BLaER1 treated with 17β-estradiol and CSF1 and Interleukin-3, amounts not matched to agents 10 nM and 100 nM (cell line): ENCODE measurements around the gene CDH23.

ENCODE experiments used
- H3K27ac ChIP-seq, 11 experiments: shearing (Covaris generic); formaldehyde crosslinking; 2 replicates each; pipeline ENCODE4 v1.8.1; 2022
- H3K27me3 ChIP-seq, 11 experiments: shearing (Covaris generic); formaldehyde crosslinking; 2 replicates each; pipeline ENCODE4 v1.8.1; 2022
- H3K36me3 ChIP-seq, 11 experiments: shearing (Covaris generic); formaldehyde crosslinking; 2 replicates each; pipeline ENCODE4 v1.8.1; 2022
- H3K4me1 ChIP-seq, 10 experiments: shearing (Covaris generic); formaldehyde crosslinking; 2 replicates each; pipeline ENCODE4 v1.8.1; 2022
- H3K4me2 ChIP-seq, 11 experiments: shearing (Covaris generic); formaldehyde crosslinking; 2 replicates each; pipeline ENCODE4 v1.8.1; 2022
- H3K4me3 ChIP-seq, 10 experiments: shearing (Covaris generic); formaldehyde crosslinking; 2 replicates each; pipeline ENCODE4 v1.8.1; 2022
- H3K9ac ChIP-seq, 11 experiments: shearing (Covaris generic); formaldehyde crosslinking; 2 replicates each; pipeline ENCODE4 v1.8.1; 2022
- H3K9me3 ChIP-seq, 11 experiments: shearing (Covaris generic); formaldehyde crosslinking; replicated peaks in 1 of 11; 2 replicates each; pipeline ENCODE4 v1.8.1; 2022
- H4K20me1 ChIP-seq, 11 experiments: shearing (Covaris generic); formaldehyde crosslinking; 2 replicates each; pipeline ENCODE4 v1.8.1; 2022
- Cebpa-rat ChIP-seq, 11 experiments: shearing (Covaris generic); IDR thresholded peaks; 2 replicates each; pipeline ENCODE4 v1.8.1; 2022

The CDH23 gene

GRCh38 chr10:71735709-71736569, 339.2 kb downstream of the CDH23 start:
- Histone ChIP-seq H3K27me3 (no peaks in the 10 kb centered on the region), H3K9me3 (no peaks in the 10 kb centered on the region), H3K36me3 (no peaks in the 10 kb centered on the region), H3K27ac (peak overlapping the region; percentile 39 to 83 (median 76); a peak in 21 of 22 replicates), H3K4me1 (peaks cover 33 to 89% (median 69%) of the 10 kb centered on the region in 10 experiments), H3K9ac (peak overlapping the region; percentile 10 to 66 (median 57); a peak in 20 of 22 replicates), H4K20me1 (no peaks in the 10 kb centered on the region), H3K4me2 (peak overlapping the region; percentile 83 to 97 (median 94)), H3K4me3 (peak overlapping the region in 6 of 10 experiments; percentile 2 to 32 (median 16); a peak in 5 of 20 replicates)
- no peak for TF ChIP-seq Cebpa-rat (IDR thresholded peaks at IDR 0.05)

- Histone ChIP-seq H3K36me3 (no peaks in the 10 kb centered on the region), H3K4me1 (peaks cover 39 to 89% (median 69%) of the 10 kb centered on the region in 10 experiments), H3K27ac (peak overlapping the region in 10 of 11 experiments; percentile 66 to 83 (median 76); a peak in 18 of 22 replicates), H3K9ac (peak overlapping the region in 10 of 11 experiments; percentile 50 to 66 (median 59); a peak in 15 of 22 replicates), H3K4me2 (peak overlapping the region; percentile 83 to 97 (median 94)), H4K20me1 (no peaks in the 10 kb centered on the region), H3K9me3 (no peaks in the 10 kb centered on the region), H3K4me3 (peak overlapping the region in 2 of 10 experiments; percentile 2 to 26; a peak in 1 of 20 replicates), H3K27me3 (no peaks in the 10 kb centered on the region)
- no peak for TF ChIP-seq Cebpa-rat (IDR thresholded peaks at IDR 0.05)
Measured at GRCh38 chr10:71736570-71736952, 339.8 kb downstream of the CDH23 start.

DNA sequence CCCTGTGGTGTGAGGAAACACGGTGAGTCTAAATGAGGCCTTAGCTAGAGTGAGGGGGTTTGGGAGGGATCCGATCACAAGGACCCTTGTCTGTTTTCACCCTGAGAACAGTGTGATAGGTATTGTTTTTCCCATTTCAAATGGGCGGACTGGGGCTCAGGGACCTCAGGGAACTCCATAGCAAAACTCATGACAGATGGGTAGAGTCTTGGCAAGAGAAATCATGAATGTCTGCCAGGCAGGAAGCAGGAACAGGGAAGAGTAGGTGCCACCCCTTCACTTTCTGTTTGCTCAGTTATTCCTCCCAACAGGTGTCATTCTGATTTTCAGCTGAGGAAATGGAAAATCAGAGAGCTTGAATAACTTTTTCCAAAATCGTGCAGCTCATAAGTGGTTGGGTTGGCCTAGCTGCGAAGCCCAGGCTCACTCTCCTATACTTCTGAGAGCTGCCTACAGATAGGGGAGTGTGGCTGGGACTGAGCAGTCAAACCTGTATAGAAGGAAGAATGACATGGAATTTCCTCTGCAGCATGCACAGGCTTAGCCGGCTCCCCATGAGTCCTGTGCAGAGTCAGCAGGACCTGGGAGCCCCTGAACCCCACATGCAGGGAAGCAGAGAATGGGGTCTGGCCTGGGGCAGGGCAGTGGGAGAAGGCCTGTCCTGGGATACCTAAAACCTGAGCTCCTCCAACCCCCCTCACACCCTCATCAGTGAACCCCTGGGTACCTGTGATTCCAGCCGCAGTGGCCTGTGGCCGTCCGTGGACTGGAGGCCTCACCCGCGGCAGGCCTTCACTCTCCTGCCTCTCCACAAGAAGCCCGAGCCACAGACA, 340.5 kb downstream of the CDH23 start:
- Histone ChIP-seq H3K36me3 (no peaks in the 10 kb centered on the region), H3K4me1 (peaks cover 41 to 89% (median 70%) of the 10 kb centered on the region in 10 experiments), H3K4me3 (no peak overlapping the region), H3K27ac (peak overlapping the region in 9 of 11 experiments; percentile 37 to 83 (median 76); a peak in 13 of 22 replicates), H3K9me3 (peaks cover 0 to 5% (median under 1%) of the 10 kb centered on the region in 11 experiments; a peak in 9 of 22 replicates), H3K27me3 (no peaks in the 10 kb centered on the region), H4K20me1 (no peaks in the 10 kb centered on the region), H3K4me2 (peak overlapping the region; percentile 83 to 97 (median 94); a peak in 21 of 22 replicates), H3K9ac (peak overlapping the region in 3 of 11 experiments; percentile 26 to 61 (median 57); a peak in 3 of 22 replicates)
- TF ChIP-seq Cebpa-rat (IDR thresholded peaks at IDR 0.05) = no peak

GRCh38 chr10:71737834-71738197, 341.1 kb downstream of the CDH23 start:
- Histone ChIP-seq H3K27ac (peak overlapping the region in 7 of 11 experiments; percentile 10 to 49 (median 37); a peak in 11 of 22 replicates), H3K9ac (peak overlapping the region in 2 of 11 experiments; percentile 3 to 26; a peak in 2 of 22 replicates), H3K9me3 (peaks cover 0 to 11% (median 6%) of the 10 kb centered on the region in 11 experiments; a peak in 15 of 22 replicates), H4K20me1 (no peaks in the 10 kb centered on the region), H3K4me3 (no peak overlapping the region), H3K4me2 (peak overlapping the region; percentile 29 to 97 (median 94); a peak in 18 of 22 replicates), H3K36me3 (no peaks in the 10 kb centered on the region), H3K4me1 (peaks cover 41 to 91% (median 74%) of the 10 kb centered on the region in 10 experiments), H3K27me3 (no peaks in the 10 kb centered on the region)
- no peak for TF ChIP-seq Cebpa-rat (IDR thresholded peaks at IDR 0.05)

DNA sequence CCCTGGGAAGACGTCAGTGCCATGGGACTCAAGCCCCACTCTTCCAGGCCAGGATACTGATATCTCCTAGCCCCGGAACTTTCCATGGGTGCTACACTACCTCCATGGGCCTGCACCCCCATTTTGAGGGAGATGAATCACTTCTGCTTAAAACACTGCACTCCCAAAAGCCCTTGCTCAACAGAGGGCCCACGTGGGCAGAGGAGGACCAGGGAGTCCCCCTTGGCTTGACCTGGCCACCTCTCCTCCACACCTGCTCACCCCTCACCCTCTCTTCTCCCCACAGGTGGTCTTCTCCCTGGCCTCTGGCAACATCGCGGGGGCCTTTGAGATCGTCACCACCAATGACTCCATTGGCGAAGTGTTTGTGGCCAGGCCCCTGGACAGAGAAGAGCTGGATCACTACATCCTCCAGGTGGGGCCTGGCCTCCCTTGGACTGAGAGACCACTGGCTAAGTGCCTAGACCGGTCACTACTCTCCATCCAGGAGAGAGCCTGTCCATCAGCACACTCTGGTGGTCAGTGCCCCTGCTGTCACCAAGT, 342.7 kb downstream of the CDH23 start:
- Histone ChIP-seq H3K4me2 (peak overlapping the region in 5 of 11 experiments; percentile 72 to 96 (median 83); a peak in 8 of 22 replicates), H3K4me3 (no peak overlapping the region), H3K27ac (no peak overlapping the region), H3K27me3 (no peaks in the 10 kb centered on the region), H3K36me3 (no peaks in the 10 kb centered on the region), H3K9me3 (peaks cover 0 to 19% (median 12%) of the 10 kb centered on the region in 11 experiments; a peak in 15 of 22 replicates), H3K9ac (no peak overlapping the region), H3K4me1 (peaks cover 38 to 100% (median 75%) of the 10 kb centered on the region in 10 experiments), H4K20me1 (no peaks in the 10 kb centered on the region)
- TF ChIP-seq Cebpa-rat (IDR thresholded peaks at IDR 0.05) = no peak

DNA sequence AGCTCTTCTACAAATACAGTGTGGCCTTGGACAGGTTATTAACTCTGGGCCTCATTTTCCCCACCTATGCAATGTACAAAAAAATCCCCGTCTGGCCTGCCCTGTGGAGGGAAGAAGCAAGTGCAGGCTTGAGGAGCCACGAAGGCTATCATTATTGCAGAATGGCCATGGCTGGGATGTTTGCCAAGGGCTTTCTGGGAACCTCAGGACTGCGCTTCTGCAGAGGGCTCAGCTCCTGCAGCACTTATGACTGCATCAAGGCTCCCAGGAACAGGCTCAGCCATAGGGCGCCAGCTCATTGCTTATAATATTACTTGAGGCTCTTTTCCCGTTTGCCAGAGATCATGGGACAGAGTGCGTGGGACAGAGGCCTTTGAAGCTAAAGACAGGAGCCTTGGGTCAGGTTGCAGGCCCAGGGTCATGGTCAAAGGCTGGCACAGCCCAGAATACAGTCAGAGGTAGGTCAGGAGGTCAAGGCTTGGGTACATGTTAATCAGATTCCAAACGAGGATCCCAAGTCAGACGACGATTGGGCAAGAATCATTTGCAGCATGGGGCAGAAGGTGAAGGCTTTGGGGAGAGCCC, 343.4 kb downstream of the CDH23 start:
- H3K36me3 ChIP-seq = no peaks in the 10 kb centered on the region

DNA sequence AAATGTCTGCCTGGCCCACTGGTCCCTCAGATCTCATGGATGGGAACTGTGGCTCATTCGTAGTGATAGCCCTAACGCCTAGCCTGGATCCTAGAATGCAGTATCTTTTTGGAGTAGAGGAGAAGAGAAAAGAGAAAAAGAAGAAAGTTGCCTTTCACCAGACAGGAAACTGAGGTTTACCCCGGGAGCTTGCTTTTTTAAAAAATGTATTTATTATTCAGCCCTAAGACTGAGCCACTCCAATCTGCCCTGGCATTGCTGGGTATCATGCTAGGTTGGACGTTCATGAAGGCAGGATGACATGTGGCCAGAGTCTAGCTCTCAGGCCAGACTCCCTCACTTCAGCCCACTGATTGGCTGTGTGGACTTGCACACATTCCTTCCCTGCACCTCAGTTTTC, 344.3 kb downstream of the CDH23 start:
- Histone ChIP-seq H3K4me3 (no peak overlapping the region), H3K4me1 (peaks cover 30 to 99% (median 71%) of the 10 kb centered on the region in 10 experiments), H3K27ac (peak overlapping the region in 3 of 11 experiments; percentile 15 to 36 (median 35); a peak in 6 of 22 replicates), H3K4me2 (peak overlapping the region; percentile 44 to 96 (median 72)), H4K20me1 (no peaks in the 10 kb centered on the region), H3K36me3 (no peaks in the 10 kb centered on the region), H3K9me3 (peaks cover 0 to 19% (median 12%) of the 10 kb centered on the region in 11 experiments; a peak in 15 of 22 replicates), H3K9ac (0 out of 22 replicates have a peak overlapping the region, but pooled peaks of 2 of the 11 experiments have one; percentile 2 to 23), H3K27me3 (no peaks in the 10 kb centered on the region)
- TF ChIP-seq Cebpa-rat (IDR thresholded peaks at IDR 0.05) = no peak

More for the DNA sequence above, 343.4 kb downstream of the CDH23 start:
- Histone ChIP-seq H3K9ac (no peak overlapping the region), H3K4me3 (no peak overlapping the region), H3K27ac (0 out of 22 replicates have a peak overlapping the region, but pooled peaks of 1 of the 11 experiments have one; percentile 36), H3K4me1 (peaks cover 31 to 99% (median 71%) of the 10 kb centered on the region in 10 experiments), H4K20me1 (no peaks in the 10 kb centered on the region), H3K9me3 (peaks cover 0 to 19% (median 12%) of the 10 kb centered on the region in 11 experiments; a peak in 15 of 22 replicates), H3K4me2 (peak overlapping the region in 10 of 11 experiments; percentile 44 to 96 (median 75); a peak in 18 of 22 replicates), H3K27me3 (no peaks in the 10 kb centered on the region)
- TF ChIP-seq Cebpa-rat (IDR thresholded peaks at IDR 0.05) = no peak

GRCh38 chr10:71741671-71742070, 345.0 kb downstream of the CDH23 start:
- Histone ChIP-seq H3K27me3 (no peaks in the 10 kb centered on the region), H3K4me3 (no peak overlapping the region), H3K4me2 (peak overlapping the region; percentile 44 to 96 (median 72); a peak in 20 of 22 replicates), H3K36me3 (no peaks in the 10 kb centered on the region), H3K9ac (no peak overlapping the region), H4K20me1 (no peaks in the 10 kb centered on the region), H3K27ac (peak overlapping the region in 3 of 11 experiments; percentile 15 to 36 (median 15); a peak in 5 of 22 replicates), H3K4me1 (peaks cover 30 to 99% (median 71%) of the 10 kb centered on the region in 10 experiments), H3K9me3 (peaks cover 0 to 19% (median 12%) of the 10 kb centered on the region in 11 experiments; a peak in 15 of 22 replicates)
- TF ChIP-seq Cebpa-rat (IDR thresholded peaks at IDR 0.05) = no peak
